HG02623 (cell line): Measurements from ENCODE around the gene HIGD2A.

Source experiments
- ATAC-seq: cut with Tn5 transposase; IDR thresholded peaks from one replicate; pipeline ENCODE4 v1.9.1; 2021; ENCODE audit warnings: moderate library complexity; ENCODE audit not compliant: unreplicated experiment

The HIGD2A gene, protein sequence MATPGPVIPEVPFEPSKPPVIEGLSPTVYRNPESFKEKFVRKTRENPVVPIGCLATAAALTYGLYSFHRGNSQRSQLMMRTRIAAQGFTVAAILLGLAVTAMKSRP

DNA sequence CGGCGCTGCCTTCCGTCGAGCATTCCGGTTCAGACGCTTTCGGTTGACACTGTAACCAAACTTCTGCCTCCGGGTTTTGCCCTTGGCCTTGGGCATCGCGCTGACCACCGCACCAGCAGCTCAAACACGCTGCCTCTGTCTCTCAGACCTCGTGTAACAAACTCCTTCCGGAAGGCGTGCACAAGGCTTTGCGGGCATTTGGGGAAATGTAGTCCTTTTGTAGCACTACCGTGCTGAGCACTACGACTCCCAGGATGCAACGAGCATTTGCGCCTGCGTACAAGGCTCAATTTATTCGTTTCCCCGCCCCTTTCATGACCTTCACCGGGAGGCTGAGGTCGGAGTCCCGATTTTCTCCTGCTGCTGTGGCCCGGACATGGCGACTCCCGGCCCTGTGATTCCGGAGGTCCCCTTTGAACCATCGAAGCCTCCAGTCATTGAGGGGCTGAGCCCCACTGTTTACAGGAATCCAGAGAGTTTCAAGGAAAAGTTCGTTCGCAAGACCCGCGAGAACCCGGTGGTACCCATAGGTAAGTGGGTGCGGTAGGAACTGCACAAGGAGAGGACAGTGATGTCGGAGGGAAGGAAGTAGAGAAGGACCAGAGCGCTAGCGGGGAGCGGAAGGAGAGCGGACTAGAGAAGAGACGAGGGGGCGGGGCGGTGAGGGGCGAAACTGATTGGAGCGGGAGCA is at the start of gene HIGD2A, which contains the start of gene NOP16:
Gene HIGD2A, plus strand, starts transcription at position 308 of the 691 bp plus-strand sequence. Its CDS starts 69 bp downstream, at position 377.
Gene NOP16, minus strand, starts transcription at position 155 of the 691 bp plus-strand sequence. Its CDS starts 59 bp downstream, at position 96.
- ATAC-seq = peak; percentile 79

DNA sequence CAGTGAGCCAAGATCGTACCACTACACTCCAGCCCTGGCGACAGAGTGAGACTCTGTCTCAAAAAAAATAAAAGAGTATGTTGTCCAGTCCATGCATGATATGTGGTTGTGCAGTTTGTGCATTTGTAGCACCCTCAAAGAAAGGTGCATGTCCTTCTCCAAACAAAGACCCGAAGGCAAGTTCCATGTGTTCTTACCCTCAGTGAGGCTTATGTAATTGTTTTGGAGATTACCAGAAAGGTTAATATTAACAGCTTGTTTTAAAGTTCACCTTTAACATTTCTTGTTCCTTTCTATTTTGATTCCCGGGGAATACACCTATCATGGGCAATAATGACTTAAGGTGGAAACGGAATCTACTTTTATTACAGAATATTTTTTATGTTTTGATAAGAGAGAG is 49.2 kb upstream of the HIGD2A start:
- no peak for ATAC-seq

DNA sequence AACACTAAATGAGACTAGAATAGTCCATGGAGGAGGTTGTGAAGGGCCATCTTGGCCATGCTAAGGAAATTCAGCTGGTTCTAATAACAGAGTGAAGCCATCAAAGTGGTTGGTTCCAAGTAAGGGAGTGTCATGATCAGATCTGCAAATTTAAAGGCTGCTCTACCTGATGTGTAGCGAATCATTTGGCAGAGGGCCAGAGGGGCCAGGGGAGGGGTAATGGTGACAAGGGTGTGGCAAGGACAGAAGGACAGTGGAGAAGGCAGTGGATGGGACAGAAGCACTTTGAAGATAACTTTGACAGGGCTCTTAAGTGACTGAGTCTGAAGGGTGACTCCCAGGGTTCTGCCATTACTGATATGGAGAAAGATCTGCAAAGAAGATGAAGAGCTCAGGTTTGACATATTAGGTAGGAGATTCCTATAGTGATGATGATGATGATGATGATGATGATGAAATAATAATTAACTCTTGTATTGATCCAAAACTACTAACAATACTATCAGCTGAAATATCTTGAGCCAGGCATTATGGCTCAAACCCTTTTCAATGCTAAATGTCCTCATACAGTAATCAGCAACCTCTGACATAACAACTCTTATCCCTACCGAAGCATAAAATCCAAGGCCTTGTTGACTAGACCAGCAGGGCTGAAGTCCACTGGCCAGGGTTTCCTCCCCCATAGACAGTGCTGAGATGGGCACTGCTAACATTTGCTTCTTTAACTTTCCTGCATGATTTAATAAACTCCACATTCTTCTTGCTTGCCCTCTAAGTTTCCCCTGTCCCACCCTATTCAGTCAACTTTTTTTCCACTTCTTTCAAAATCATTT is 47.0 kb upstream of the HIGD2A start:
- ATAC-seq = no peak

DNA sequence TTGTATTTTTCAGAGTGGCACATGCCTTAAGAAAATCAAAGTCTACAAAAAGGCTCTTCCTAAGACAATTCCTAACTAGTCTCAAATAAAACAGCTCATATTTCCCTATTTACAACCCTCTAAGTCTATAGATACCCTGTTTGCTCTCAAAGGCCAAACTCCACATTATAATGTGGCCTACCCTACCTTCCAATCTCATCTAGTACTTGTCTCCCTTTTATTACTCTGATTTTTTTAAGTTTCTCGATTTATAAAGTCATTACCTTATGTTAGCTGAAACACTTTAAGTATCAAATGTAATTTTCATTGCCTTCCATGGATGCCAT is 46.4 kb upstream of the HIGD2A start:
- no peak for ATAC-seq

DNA sequence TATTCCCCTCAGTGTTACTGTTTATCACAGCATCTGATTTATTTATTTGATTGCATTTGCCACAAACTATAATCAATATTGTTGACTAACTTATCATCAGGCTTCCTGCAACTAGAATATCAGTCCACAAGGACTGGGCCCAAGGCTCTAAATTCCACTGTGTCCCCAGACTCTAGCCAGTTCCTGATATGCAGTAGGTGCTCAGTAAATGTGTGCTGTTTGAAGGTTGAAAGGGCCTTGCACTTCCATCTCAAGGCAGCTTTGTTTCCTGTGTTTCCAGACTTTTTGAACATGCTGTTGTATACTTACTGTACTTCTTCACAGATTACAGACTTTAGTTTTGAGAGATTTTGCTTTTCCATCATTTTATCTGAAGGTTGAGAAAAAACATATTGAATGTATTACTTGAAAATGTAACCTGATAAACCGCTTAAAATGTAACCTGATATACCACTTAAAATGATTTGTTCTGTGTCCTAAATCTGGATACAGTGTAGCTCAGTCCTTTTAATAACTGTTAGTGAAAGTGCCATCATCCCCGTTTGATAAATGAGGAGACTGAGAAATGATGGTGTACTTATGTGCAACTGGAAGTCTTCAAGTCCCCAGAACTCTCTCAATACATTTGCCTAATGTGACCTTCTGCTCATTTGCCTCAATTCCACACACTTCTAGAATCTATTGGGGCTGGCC is 45.6 kb upstream of the HIGD2A start:
- ATAC-seq = no peak

GRCh38 chr5:176350416-176350815 is 38.1 kb upstream of the HIGD2A start:
- no peak for ATAC-seq

- no peak for ATAC-seq
These were observed 36.3 kb upstream of the HIGD2A start for GRCh38 chr5:176352116-176352878.

- no peak for ATAC-seq
These were observed 35.0 kb upstream of the HIGD2A start for GRCh38 chr5:176353533-176353932.

DNA sequence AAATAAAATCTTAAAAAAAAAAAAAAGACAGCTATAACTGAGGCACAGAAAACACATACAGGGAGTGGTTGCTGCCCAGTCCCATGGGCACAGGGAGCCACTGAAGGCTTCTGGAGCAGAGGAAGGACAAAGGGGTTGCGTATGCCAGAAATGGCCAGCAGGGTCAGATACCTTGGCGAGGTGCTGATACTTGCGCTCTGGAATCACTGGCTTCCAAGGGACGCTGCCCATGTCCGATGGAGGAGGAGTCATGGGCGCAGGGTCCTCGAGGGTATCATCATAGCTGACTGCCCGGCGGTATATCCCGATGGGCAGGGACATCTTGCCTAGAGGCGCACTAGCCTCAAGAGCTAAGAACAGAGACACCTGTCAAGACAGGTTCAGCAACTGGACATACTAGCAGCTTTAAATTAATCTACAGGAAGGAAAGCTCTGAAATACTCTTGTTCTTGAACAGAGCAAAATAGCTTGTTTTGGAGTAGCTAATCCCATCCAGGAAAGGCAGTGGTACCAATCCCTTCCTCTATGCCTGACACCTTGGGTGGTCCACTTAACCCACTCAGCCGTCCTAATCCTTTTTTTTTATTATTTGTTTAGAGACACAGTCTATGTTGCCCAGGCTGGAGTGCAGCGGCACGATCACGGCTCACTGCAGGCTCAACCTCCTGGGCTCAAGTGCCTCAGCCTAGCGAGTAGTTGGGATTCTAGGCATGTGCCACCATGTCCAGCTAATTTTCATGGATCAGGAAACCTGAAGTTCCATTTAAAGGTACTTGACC is 33.0 kb upstream of the HIGD2A start:
- no peak for ATAC-seq

DNA sequence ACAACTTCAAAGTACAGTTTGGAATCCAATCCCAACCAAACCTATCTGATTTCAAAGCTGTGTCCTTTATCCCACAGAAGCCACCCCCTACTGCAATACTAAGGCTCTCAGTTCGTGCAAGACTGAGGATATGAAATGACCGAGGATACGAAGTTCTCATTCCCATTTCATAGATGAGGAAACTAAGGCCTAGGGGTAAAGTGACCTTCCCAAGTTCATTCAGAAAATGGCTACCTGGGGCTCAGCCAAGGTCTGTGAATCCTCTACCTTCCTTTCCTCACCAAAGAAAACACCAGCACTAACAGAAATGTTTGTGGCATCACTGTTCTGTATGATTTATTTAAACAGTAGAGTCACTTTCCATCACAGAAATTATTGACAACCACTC is 32.4 kb upstream of the HIGD2A start:
- ATAC-seq = no peak

DNA sequence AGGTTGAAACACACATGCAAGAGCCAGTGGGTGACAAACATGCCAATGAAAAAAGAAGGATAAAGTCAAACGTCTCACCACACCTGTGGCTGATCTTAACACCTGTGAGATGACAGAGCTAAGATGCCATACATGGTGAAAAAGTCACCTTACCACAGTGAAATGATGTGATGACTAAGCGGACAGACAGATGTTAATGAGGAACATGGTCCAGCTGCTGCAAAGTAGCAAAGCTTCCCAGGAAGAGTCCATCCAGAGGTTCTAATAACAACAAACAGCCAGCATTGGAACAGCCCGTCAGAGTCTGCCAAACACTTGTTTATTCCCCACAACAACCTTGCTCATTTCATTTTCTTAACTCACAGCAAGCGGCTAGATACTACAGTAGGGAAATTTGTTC is 28.9 kb upstream of the HIGD2A start:
- ATAC-seq = no peak

DNA sequence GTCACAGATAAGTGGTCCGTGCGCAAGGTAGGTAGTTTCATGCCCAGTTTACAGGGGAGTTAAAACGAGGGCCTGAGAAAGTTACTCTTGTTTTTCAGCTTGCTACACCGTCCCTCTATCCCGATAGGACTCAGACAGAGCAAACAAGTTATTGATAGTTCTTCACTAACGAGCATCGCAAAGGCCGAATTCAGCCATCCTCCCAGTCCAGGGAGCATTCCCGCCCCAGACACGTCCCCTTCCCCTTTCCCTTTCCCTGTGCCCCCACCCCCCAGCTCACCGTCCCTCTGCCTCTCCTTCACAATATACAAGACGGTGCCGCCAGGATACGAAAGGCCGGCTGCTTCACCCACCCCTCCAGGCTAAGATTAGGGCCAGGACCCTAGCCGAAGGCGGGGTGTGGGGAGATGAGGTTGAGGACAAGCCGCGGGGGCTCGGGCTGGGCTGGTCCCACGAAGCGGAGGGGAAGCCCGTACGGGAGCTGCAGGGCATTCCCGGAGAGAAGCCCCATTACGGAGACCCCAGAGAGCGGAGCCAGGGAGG is 27.6 kb upstream of the HIGD2A start:
- ATAC-seq = no peak

GRCh38 chr5:176361437-176362232 is 26.9 kb upstream of the HIGD2A start, which contains the start of gene KIAA1191:
Gene KIAA1191, minus strand, starts transcription at chr5:176361764. Its CDS starts 2,256 bp downstream, at chr5:176359508.
- peak; percentile 87 for ATAC-seq

- peak; percentile 4 for ATAC-seq
These were observed 26.4 kb upstream of the HIGD2A start for GRCh38 chr5:176362233-176362490.

GRCh38 chr5:176364765-176365350 is 23.7 kb upstream of the HIGD2A start:
- ATAC-seq = no peak

GRCh38 chr5:176365351-176366231 is 23.0 kb upstream of the HIGD2A start, which contains the start of gene ARL10:
Gene ARL10, plus strand, starts transcription at chr5:176365487. Its CDS starts 77 bp downstream, at chr5:176365564.
- no peak for ATAC-seq

- no peak for ATAC-seq
These were observed 22.2 kb upstream of the HIGD2A start for GRCh38 chr5:176366232-176366894.
